B cell (primary cell): ENCODE results near the gene FCN1.

Experiments
- CTCF ChIP-seq: fragments of 200-600 bp; IDR thresholded peaks from one replicate; pipeline ENCODE4 v1.8.0; 2022; ENCODE audit warnings: antibody characterized with exemption, mild to moderate bottlenecking
- EZH2 ChIP-seq: IDR thresholded peaks from 2 replicates; pipeline ENCODE4 v1.6.1; 2012; ENCODE audit warnings: borderline replicate concordance, low read depth, mild to moderate bottlenecking, moderate library complexity, low read length; ENCODE audit not compliant: insufficient read depth, poor library complexity, severe bottlenecking

GRCh38 chr9:134962065-134962972 is 44.6 kb upstream of the FCN1 start:
- TF ChIP-seq CTCF, result no peak
- no peak for TF ChIP-seq EZH2
